ENCODE results near the gene PRKAR1B. TPM values are rescaled to one million over a fixed set of nuclear protein-coding genes. Genes with fewer than 3 reads are reported as not detected.
A peak's percentile ranks its signal among the peaks of the same experiment; 100 is the strongest.

PRKAR1B gene
- total and polyA plus RNA-seq, 8 donors = 16.3 to 43.5 (median 37.6) TPM

DNA sequence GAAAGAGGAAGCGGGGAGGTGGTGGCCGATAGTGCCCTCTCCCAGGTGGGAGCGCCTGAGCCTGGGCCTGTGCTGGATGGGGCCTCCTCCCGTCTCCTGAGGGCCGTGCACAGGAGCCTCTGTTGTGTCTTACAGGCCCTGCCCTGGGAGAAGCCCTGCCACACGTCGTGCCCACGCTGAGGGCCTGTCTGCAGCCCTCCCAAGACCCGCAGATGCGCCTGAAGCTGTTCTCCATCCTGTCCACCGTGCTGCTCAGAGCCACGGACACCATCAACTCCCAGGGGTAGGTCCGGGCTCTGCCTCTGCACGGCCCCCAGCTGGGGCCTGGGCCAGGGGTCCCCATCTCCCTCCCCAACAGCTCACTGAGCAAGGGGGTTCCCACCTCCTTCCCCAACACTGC lies 43.3 kb upstream of the PRKAR1B start:
- H3K4me3 ChIP-seq = no peak overlapping the region
- no peaks in the 10 kb centered on the region for H3K27me3 ChIP-seq
- H3K4me1 ChIP-seq = peaks cover 5 to 7% of the 10 kb centered on the region in 2 donors
- TF ChIP-seq, protein P1, sequence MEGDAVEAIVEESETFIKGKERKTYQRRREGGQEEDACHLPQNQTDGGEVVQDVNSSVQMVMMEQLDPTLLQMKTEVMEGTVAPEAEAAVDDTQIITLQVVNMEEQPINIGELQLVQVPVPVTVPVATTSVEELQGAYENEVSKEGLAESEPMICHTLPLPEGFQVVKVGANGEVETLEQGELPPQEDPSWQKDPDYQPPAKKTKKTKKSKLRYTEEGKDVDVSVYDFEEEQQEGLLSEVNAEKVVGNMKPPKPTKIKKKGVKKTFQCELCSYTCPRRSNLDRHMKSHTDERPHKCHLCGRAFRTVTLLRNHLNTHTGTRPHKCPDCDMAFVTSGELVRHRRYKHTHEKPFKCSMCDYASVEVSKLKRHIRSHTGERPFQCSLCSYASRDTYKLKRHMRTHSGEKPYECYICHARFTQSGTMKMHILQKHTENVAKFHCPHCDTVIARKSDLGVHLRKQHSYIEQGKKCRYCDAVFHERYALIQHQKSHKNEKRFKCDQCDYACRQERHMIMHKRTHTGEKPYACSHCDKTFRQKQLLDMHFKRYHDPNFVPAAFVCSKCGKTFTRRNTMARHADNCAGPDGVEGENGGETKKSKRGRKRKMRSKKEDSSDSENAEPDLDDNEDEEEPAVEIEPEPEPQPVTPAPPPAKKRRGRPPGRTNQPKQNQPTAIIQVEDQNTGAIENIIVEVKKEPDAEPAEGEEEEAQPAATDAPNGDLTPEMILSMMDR (IDR thresholded peaks at IDR 0.05) = no peak
- H3K27ac ChIP-seq = no peak overlapping the region
- H3K36me3 ChIP-seq = peaks cover 0 to 74% of the 10 kb centered on the region in 2 donors
- ATAC-seq (no peak), DNase-seq (no peak)
- intact Hi-C loops (cut with DNase I) = loop anchor here in 1 of 2 donors (5.0 kb wide), 1 partner anchor 448 kb away; no protein-coding TSS in a partner anchor
- H3K9me3 ChIP-seq = no peaks in the 10 kb centered on the region

DNA sequence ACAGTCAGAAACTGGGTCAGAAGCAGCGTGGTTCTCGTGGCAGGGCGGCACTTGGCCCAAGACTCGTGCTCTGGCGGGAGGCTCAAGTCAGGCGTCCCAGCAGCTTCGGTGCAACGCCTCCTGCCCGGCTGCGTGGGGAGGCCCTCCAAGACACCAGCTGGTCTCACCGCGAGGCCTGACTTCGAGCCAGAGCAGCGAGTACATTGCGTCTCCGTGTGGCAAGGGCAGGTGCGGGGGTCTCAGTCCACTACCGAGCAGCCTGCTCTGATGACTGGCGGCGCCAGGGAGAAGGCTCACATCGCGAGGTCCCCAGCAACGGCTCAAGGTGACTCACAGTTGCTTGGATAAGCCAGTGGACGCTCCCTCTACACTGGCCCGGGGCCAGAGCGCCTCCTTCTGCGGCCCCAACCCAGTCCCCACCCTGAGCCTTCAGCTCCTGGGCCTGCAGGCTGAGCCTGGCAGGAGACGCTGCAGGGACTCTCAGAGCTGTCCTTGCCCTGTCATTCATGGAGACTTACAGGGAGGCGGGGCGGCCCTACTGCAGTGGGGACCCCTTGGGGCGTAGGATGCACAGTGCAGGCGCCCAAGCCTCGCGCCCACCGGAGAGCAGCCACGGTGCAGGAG lies 41.9 kb upstream of the PRKAR1B start:
- H3K4me3 ChIP-seq = no peak overlapping the region
- intact Hi-C loops (cut with DNase I) = no loop called here

GRCh38 chr7:767941-768731 lies 41.1 kb upstream of the PRKAR1B start:
- TF ChIP-seq, protein P1 (IDR thresholded peaks at IDR 0.05) = no peak
- H3K4me1 ChIP-seq = peaks cover 5 to 7% of the 10 kb centered on the region in 2 donors
- intact Hi-C loops (cut with DNase I) = no loop called here
- H3K27ac ChIP-seq = peak overlapping the region in 1 of 2 donors; percentile 33
- H3K9me3 ChIP-seq = no peaks in the 10 kb centered on the region
- DNase-seq = peak in 1 of 4 donors; percentile 77
- no peak for ATAC-seq
- peaks cover 0 to 79% of the 10 kb centered on the region in 2 donors for H3K36me3 ChIP-seq
- no peaks in the 10 kb centered on the region for H3K27me3 ChIP-seq
- H3K4me3 ChIP-seq = no peak overlapping the region

More for the DNA sequence above, 41.9 kb upstream of the PRKAR1B start:
- no peaks in the 10 kb centered on the region for H3K27me3 ChIP-seq
- H3K27ac ChIP-seq = no peak overlapping the region
- TF ChIP-seq, protein P1 (IDR thresholded peaks at IDR 0.05) = no peak
- H3K9me3 ChIP-seq = no peaks in the 10 kb centered on the region
- DNase-seq (peak in 1 of 4 donors; percentile 79), ATAC-seq (peak; percentile 16)
- H3K36me3 ChIP-seq = peaks cover 0 to 78% of the 10 kb centered on the region in 2 donors
- H3K4me1 ChIP-seq = peaks cover 5 to 7% of the 10 kb centered on the region in 2 donors

DNA sequence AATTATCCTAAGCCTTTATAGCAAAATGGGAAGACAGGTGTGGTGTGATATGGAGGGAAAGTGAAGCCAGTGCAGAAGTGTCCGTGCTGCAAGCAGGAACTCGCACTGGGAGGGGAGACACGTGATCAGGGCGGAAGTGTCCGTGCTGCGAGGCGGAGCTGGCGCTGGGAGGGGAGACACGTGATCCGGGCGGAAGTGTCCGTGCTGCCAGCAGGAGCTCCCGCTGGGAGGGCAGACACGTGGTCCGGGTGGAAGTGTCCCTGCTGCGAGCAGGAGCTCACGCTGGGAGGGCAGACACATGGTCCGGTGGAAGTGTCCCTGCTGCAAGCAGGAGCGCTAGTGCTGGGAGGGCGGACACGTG lies 40.5 kb upstream of the PRKAR1B start:
- ATAC-seq (no peak), DNase-seq (no peak)
- no peak overlapping the region for H3K4me3 ChIP-seq
- TF ChIP-seq, protein P1 (IDR thresholded peaks at IDR 0.05) = no peak
- H3K36me3 ChIP-seq = peaks cover 0 to 82% of the 10 kb centered on the region in 2 donors
- intact Hi-C loops (cut with DNase I) = no loop called here
- H3K9me3 ChIP-seq = no peaks in the 10 kb centered on the region
- no peaks in the 10 kb centered on the region for H3K27me3 ChIP-seq
- H3K27ac ChIP-seq = peak overlapping the region in 1 of 2 donors; percentile 33
- H3K4me1 ChIP-seq = peaks cover 5 to 7% of the 10 kb centered on the region in 2 donors

GRCh38 chr7:765383-765782 lies 38.3 kb upstream of the PRKAR1B start:
- no peak for DNase-seq
- Histone ChIP-seq H3K36me3 (peaks cover 0 to 82% of the 10 kb centered on the region in 2 donors), H3K4me1 (peaks cover 0 to under 1% of the 10 kb centered on the region in 2 donors), H3K4me3 (no peak overlapping the region), H3K27ac (no peak overlapping the region), H3K27me3 (no peaks in the 10 kb centered on the region), H3K9me3 (no peaks in the 10 kb centered on the region)
- TF ChIP-seq, protein P1 (IDR thresholded peaks at IDR 0.05) = no peak
- intact Hi-C loops (cut with DNase I) = no loop called here
- no peak for ATAC-seq
